DMS153 (cell line): Measurements from ENCODE around the gene FASTK.

ENCODE experiments used
- DNase-seq: peaks from one replicate; lab custom pipeline; 2025; lab: John Stamatoyannopoulos, UW

Gene FASTK

GRCh38 chr7:151080522-151081169 lies at the start of gene FASTK:
Gene FASTK, minus strand, starts transcription at chr7:151080809. Its CDS starts 43 bp downstream, at chr7:151080766.
- DNase-seq, result peak; percentile 78

DNA sequence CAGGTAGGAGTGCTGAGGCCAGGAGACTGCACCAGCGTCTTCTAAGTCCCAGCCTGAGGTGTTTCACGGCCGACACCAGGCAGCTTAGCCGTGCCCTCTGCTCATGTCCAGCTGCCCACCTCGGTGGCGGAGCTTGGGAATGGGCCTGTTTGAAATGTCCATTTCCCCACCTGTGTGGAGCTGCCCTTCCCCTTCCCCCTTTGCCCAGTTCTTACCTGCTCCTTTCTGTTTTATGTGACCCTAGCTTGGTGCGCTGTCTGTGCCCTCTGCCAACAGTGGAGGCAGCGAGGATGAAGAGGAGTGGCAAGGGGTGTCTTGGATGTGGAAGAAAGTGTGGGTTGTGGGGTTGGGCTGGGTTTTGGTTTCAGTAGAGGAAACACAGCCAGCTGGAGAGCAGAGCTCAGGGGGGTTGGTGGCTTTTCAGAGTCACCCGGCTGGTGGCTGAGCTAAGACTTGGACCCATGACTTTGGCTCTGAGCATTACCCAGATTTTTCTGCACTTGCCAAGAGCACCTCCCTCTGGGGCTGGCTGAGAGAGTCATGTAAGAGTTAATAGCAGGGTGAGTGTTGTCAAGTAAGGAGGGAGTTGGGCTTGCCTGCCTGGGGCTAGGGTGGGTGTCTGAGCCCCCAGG lies 49.5 kb upstream of the FASTK start:
- DNase-seq, result no peak

DNA sequence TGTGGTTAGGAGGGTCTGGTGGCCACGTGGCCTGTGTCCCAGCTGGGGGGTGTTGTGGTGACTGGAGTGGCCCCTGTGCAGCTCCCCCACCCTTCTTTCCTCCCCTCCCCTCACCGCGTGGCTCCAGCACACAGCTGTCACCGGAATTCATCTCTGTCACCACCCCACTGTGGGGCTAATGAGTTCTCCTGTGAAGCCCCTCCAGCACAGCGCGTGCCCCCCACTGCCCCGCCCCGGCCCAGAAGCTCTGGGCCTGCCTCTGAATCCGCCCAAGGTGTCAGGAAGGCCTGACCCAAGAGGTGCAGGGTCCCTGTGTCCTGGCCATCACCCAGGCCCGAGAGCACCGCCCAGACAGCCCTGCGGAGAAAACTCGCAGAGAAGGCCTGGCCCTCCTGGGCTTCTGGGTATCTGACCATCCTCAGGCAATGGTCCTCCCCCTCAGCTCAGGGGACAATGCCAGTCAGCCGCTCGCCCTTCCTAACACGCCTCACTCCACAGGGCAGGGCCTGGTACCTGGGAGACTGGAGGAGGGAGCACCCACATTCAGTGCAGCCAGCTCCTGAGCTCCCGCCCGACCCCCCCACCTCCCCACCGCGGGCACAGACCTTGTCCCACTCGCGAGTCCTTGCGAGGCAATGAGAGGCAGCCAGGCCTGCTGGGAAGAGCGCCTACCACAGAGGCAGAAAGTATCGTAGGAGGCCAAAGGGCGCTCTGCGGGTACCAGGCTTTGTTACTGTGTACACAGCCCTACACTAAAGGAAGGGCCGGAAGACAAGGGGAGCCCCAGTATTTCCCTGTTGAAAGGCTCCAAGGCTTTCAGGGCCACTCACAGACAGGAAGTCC lies 48.7 kb upstream of the FASTK start:
- DNase-seq, result no peak

- no peak for DNase-seq
Measured at GRCh38 chr7:151128716-151129115, 48.1 kb upstream of the FASTK start.

DNA sequence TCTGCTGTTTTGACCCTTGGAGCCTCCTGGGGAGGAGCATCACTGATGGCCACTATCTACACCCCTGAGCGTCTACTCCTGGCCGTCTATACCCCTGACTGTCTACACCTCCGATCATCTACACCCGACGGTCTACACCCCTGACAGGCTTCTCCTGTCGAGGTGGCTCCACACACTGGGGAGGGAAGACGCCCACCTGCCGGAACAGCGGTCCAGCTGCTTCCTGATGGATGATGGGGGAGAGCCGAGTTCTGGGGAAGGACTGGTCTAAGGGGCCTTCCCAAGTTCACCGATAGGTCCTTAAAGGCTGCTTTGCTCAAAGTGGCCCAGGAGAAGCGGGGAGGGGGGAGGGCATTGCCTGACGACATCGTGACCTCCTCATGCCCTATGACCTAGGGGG lies 47.5 kb upstream of the FASTK start:
- DNase-seq, result no peak

GRCh38 chr7:151126491-151127137 lies 46.0 kb upstream of the FASTK start:
- DNase-seq, result no peak

- no peak for DNase-seq
Measured at GRCh38 chr7:151125846-151126481, 45.4 kb upstream of the FASTK start.

- DNase-seq, result no peak
Measured at GRCh38 chr7:151125470-151125845, 44.8 kb upstream of the FASTK start.

DNA sequence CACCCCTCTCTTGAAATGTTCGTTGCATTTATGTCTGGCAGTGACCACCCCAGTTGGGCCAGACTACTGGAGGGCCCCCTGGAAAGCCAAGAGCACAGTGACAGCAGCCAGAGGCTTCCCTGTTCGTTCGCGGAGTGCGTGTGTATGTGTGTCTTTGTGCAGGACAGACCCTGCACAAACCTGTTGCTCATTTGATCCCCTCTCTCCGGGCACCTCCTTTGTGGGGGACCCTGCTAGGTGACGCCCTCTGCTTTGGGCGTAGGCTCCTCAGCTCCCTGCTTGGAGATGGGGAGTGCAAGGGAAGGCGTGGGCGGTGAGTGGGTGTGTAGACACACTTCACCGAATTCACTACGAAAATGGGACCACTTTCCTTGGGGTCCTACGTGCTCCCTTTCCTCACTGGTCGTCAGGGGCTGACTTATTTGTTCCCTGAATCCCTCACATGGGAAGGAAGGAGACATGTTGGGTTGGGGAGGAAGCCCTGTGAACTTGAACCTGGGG lies 44.3 kb upstream of the FASTK start:
- no peak for DNase-seq

DNA sequence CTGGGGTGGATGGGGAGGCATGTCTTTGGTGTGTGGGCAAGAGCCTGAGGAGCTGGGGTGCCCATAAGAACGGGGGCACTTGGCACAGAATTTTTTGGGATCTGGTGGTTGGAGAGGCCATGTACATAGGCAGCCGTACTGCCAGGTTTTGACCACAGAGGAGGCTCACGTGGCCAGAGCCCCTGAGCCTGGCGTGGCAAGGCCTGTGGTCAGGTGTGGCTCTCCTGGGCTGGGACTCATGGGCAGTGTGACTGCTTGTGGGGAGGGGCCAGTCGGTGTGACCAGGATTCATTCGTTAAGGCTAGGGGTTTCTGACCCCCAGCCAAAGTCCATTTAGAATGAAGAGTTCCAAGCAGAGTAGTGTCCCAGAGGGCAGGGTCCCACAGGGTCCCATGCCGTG lies 43.9 kb upstream of the FASTK start:
- no peak for DNase-seq

GRCh38 chr7:151123822-151124464 lies 43.3 kb upstream of the FASTK start:
- peak; percentile 44 for DNase-seq

- DNase-seq, result no peak
Measured at GRCh38 chr7:151123158-151123821, 42.7 kb upstream of the FASTK start.

GRCh38 chr7:151122796-151123157 lies 42.2 kb upstream of the FASTK start:
- DNase-seq, result no peak

GRCh38 chr7:151122276-151122675 lies 41.7 kb upstream of the FASTK start:
- DNase-seq, result no peak

GRCh38 chr7:151121380-151122170 lies 41.0 kb upstream of the FASTK start:
- DNase-seq, result no peak

DNA sequence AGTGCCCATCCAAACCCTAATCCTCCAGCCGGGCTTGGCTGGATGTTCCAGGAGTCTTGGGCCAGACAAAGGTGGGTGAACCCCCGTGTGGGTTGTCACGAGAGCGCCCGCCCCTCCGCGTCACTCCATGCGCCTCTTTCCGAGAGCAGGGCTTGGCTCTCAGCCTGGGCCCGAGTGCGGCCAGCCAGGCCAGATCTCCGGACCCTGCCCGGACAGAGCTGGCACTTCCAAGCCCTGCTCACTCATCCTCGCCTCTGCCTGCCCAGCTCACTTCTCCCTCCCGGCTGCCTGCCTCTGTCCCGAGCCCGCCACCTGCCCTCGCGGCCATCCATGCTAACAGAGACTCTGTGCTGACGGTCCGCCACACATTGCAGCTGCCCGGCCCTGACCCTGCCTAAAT lies 40.3 kb upstream of the FASTK start:
- DNase-seq, result no peak

GRCh38 chr7:151119902-151120301 lies 39.3 kb upstream of the FASTK start:
- no peak for DNase-seq

GRCh38 chr7:151119055-151119415 lies 38.4 kb upstream of the FASTK start:
- DNase-seq, result no peak

DNA sequence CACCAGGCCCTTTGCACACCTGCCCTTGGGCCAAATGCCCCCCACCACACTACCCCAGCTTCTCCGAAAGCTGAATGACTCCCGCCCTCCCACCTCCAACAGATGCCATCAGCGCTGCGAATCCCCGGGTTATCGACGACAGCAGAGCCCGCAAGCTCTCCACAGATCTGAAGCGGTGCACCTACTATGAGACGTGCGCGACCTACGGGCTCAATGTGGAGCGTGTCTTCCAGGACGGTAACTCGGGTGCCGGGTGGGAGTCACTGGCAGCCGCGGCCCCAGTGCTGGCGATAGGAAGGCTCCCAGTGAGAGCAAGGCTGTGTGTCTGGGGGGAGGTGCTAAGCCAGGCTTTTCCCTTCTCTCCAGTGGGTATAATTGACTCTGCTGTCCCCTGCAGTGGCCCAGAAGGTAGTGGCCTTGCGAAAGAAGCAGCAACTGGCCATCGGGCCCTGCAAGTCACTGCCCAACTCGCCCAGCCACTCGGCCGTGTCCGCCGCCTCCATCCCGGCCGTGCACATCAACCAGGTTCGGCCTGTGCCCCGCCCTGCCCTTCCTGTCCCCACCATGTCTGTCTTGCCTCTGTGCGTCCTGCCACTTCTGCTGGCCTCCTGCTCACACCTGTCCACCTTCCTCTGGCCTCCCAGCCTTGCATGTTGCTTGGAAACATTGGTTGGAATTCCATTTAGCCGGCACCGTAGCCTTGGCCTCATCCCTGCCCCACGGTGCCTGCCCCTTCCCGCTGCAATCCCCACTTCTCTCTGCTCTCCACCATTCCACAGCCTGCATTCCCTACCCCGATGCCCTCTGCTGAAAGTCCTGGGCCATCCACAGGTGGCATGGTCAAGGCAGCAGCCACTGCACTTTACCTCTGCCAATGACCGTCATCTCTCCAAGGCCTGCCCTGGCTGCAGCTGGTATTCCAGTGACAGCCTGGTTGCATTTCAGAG lies 37.8 kb upstream of the FASTK start:
- DNase-seq, result no peak
